ENCODE measurements around the gene VPS37B. TPM values are rescaled to one million over a fixed set of nuclear protein-coding genes. Genes with fewer than 3 reads are reported as not detected.

The VPS37B gene
- total RNA-seq, 1 experiment from 2014 or later, result 12.3 TPM

DNA sequence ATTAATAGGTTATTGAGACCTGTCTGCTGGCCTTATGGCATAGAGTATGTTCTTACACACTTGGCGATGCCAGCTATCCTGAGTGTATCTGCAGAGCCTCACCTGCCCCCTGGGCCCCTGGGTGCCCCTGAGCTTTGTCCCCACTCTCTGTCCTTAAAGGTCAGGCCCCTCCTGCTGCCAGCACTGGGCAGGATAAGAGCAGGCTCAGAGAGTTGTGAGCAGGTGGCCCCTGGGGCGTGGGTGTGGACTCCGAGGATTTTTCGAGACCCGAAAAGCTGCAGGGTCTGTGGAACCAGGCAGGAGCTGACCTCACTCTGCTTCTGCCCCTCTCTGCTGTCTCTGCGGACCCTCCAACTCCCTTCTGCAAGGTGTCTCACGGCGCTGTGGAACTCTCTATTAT, 52.5 kb downstream of the VPS37B start:
- no CpG with 5 or more reads among the region's 8 CpGs for WGBS (ENCODE audit: extremely low coverage, insufficient read length, low lambda C conversion rate)
- Histone ChIP-seq H3K79me2 (ENCODE audit: insufficient read depth, low read length) (no peaks in the 10 kb centered on the region; the same call in 1 of the 2 replicates), H2BK15ac (ENCODE audit: low read depth, low read length) (no peak overlapping the region), H3K4me2 (ENCODE audit: insufficient read depth, insufficient read length, low read length) (no peak overlapping the region), H3K18ac (ENCODE audit: insufficient read length, low read depth, low read length) (no peak overlapping the region), H3K4ac (ENCODE audit: low read depth, low read length) (no peak overlapping the region), H2AFZ (ENCODE audit: low read length) (no peak overlapping the region), H3K27me3 (ENCODE audit: insufficient read depth, low read length) (no peaks in the 10 kb centered on the region), H2BK120ac (ENCODE audit: low read depth, low read length, poor library complexity, severe bottlenecking) (no peak overlapping the region), H4K5ac (ENCODE audit: insufficient read length, low read depth, low read length) (no peak overlapping the region), H3K9me3 (ENCODE audit: control insufficient read depth, low read depth, low read length) (no peaks in the 10 kb centered on the region), H4K20me1 (ENCODE audit: control insufficient read depth, insufficient read depth, insufficient read length) (no peaks in the 10 kb centered on the region), H2BK20ac (ENCODE audit: low read depth, low read length, poor library complexity, severe bottlenecking) (no peak overlapping the region), H3K23ac (ENCODE audit: insufficient read length, low read depth, low read length) (no peak overlapping the region), H3K9ac (ENCODE audit: extremely low read depth, insufficient read length, low read length) (no peak overlapping the region), H3K4me1 (ENCODE audit: insufficient read depth, low read length) (no peaks in the 10 kb centered on the region), H3K23me2 (ENCODE audit: insufficient read length, low read depth, low read length, poor library complexity, severe bottlenecking) (no peaks in the 10 kb centered on the region), H3K56ac (ENCODE audit: insufficient read length, low read depth, low read length) (no peak overlapping the region), H2BK5ac (ENCODE audit: insufficient read length, low read length) (no peak overlapping the region), H3T11ph (ENCODE audit: low read length) (no peak overlapping the region), H4K91ac (ENCODE audit: insufficient read length, low read depth, low read length) (no peak overlapping the region), H3K79me1 (ENCODE audit: insufficient read depth, low read depth, low read length, poor library complexity, severe bottlenecking) (no peaks in the 10 kb centered on the region), H3K14ac (ENCODE audit: insufficient read depth, low read length) (peak overlapping the region; percentile 43; the same call in 1 of the 2 replicates), H2AK5ac (ENCODE audit: insufficient read length, low read length) (no peak overlapping the region), H3K27ac (ENCODE audit: insufficient read length, low read depth, low read length) (no peak overlapping the region), H4K8ac (replicated peaks; ENCODE audit: insufficient read length, low read depth, low read length) (no peak overlapping the region), H2BK12ac (ENCODE audit: insufficient read length, low read depth, low read length) (no peak overlapping the region)
- peaks cover 19% of the 10 kb centered on the region in 2 experiments for H3K4me1 Mint-ChIP-seq
- peaks cover 35% of the 10 kb centered on the region for H3K27me3 Mint-ChIP-seq (ENCODE audit: low read depth)
- no peak overlapping the region for H3K27ac Mint-ChIP-seq
- no peak overlapping the region for H3K4me3 Mint-ChIP-seq
- TF ChIP-seq, protein P1, sequence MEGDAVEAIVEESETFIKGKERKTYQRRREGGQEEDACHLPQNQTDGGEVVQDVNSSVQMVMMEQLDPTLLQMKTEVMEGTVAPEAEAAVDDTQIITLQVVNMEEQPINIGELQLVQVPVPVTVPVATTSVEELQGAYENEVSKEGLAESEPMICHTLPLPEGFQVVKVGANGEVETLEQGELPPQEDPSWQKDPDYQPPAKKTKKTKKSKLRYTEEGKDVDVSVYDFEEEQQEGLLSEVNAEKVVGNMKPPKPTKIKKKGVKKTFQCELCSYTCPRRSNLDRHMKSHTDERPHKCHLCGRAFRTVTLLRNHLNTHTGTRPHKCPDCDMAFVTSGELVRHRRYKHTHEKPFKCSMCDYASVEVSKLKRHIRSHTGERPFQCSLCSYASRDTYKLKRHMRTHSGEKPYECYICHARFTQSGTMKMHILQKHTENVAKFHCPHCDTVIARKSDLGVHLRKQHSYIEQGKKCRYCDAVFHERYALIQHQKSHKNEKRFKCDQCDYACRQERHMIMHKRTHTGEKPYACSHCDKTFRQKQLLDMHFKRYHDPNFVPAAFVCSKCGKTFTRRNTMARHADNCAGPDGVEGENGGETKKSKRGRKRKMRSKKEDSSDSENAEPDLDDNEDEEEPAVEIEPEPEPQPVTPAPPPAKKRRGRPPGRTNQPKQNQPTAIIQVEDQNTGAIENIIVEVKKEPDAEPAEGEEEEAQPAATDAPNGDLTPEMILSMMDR (conservative IDR thresholded peaks at IDR 0.05), result no peak
- H3K9me3 Mint-ChIP-seq, result peaks cover 2% of the 10 kb centered on the region in 2 experiments; a peak in 1 of 5 replicates
- DNase-seq, result no peak
- peaks cover 0 to 4% (median 0%) of the 10 kb centered on the region in 3 experiments; a peak in 2 of 7 replicates for H3K36me3 Mint-ChIP-seq (ENCODE audit: insufficient read depth in 1 of 3, low read depth in 3 of 3)
